WTC11 (cell line): ENCODE measurements around the gene CCDC80. TPM values are rescaled to one million over a fixed set of nuclear protein-coding genes. Genes with fewer than 3 reads are reported as not detected.

ENCODE experiments used
- ATAC-seq: fragments of 200-7000 bp; cut with Tn5 transposase; 2 replicates; pipeline ENCODE4 v1.10.0; 2021; ENCODE audit warnings: mild to moderate bottlenecking, moderate library complexity
- CTCF ChIA-PET: fragments of 300-600 bp; sonication (Branson Sonifier 250); formaldehyde crosslinking; loops from one replicate; lab custom pipeline; 2021; ENCODE audit warnings: antibody characterized with exemption; lab: Charles Lee
- POLR2A ChIA-PET: fragments of 350-600 bp; sonication (Branson Sonifier 250); formaldehyde crosslinking; loops from one replicate; lab custom pipeline; 2021; ENCODE audit warnings: antibody characterized with exemption; lab: Charles Lee
- DNase-seq: peaks from one replicate; pipeline ENCODE4 v3.0.0; 2021; ENCODE audit warnings: low spot score
- H3K27ac Mint-ChIP-seq: 2 replicates; pipeline ENCODE4 v1.8.0; 2021; ENCODE audit warnings: mixed read lengths
- H3K27me3 Mint-ChIP-seq: 2 replicates; pipeline ENCODE4 v1.8.0; 2021; ENCODE audit warnings: low read depth, mild to moderate bottlenecking, moderate library complexity, mixed read lengths
- H3K36me3 Mint-ChIP-seq: 2 replicates; pipeline ENCODE4 v1.8.0; 2021; ENCODE audit warnings: mixed read lengths
- H3K4me1 Mint-ChIP-seq: 2 replicates; pipeline ENCODE4 v1.8.0; 2022; ENCODE audit warnings: mixed read lengths
- H3K4me3 Mint-ChIP-seq: 2 replicates; pipeline ENCODE4 v1.8.0; 2021; ENCODE audit warnings: mild to moderate bottlenecking, moderate library complexity, mixed read lengths
- H3K9me3 Mint-ChIP-seq: 2 replicates; pipeline ENCODE4 v1.8.0; 2021; ENCODE audit warnings: mixed read lengths
- ATF3 ChIP-seq: sonication (generic); formaldehyde crosslinking; conservative IDR thresholded peaks from 2 replicates; pipeline ENCODE4 v1.8.1; 2022; ENCODE audit warnings: mild to moderate bottlenecking, missing genetic modification reagents
- ATF6 ChIP-seq: sonication (generic); formaldehyde crosslinking; IDR thresholded peaks from 2 replicates; pipeline ENCODE4 v1.8.1; 2023; ENCODE audit warnings: mild to moderate bottlenecking, missing genetic modification reagents
- CDX4 ChIP-seq: fragments of 250-450 bp; sonication (Bioruptor Pico); IDR thresholded peaks from 2 replicates; pipeline ENCODE4 v1.9.0; 2021; ENCODE audit warnings: moderate library complexity, mild to moderate bottlenecking, inconsistent platforms, borderline replicate concordance
- ERG ChIP-seq: fragments of 250-450 bp; sonication (Bioruptor Pico); IDR thresholded peaks from 2 replicates; pipeline ENCODE4 v1.8.0; 2021; ENCODE audit warnings: mild to moderate bottlenecking
- FOXP1 ChIP-seq: sonication (generic); formaldehyde crosslinking; IDR thresholded peaks from 2 replicates; pipeline ENCODE4 v1.8.0; 2022; ENCODE audit warnings: missing genetic modification reagents, mild to moderate bottlenecking, moderate library complexity, borderline replicate concordance
- HMGXB4 ChIP-seq: sonication (generic); formaldehyde crosslinking; IDR thresholded peaks from 2 replicates; pipeline ENCODE4 v1.8.1; 2023; ENCODE audit warnings: mild to moderate bottlenecking, moderate library complexity, missing genetic modification reagents
- IRF1 ChIP-seq: sonication (generic); formaldehyde crosslinking; IDR thresholded peaks from 2 replicates; pipeline ENCODE4 v1.8.0; 2023; ENCODE audit warnings: missing genetic modification reagents
- IRF2 ChIP-seq: sonication (generic); formaldehyde crosslinking; IDR thresholded peaks from 2 replicates; pipeline ENCODE4 v1.8.0; 2022; ENCODE audit warnings: low read depth, missing genetic modification reagents, borderline replicate concordance
- MYBL2 ChIP-seq: sonication (generic); formaldehyde crosslinking; IDR thresholded peaks from 2 replicates; pipeline ENCODE4 v1.8.1; 2023; ENCODE audit warnings: mild to moderate bottlenecking, moderate library complexity, missing genetic modification reagents
- NFE2L1 ChIP-seq: sonication (generic); formaldehyde crosslinking; IDR thresholded peaks from 2 replicates; pipeline ENCODE4 v1.8.1; 2023; ENCODE audit warnings: missing genetic modification reagents
- OVOL2 ChIP-seq: fragments of 250-450 bp; sonication (Bioruptor Pico); IDR thresholded peaks from 2 replicates; pipeline ENCODE4 v1.9.0; 2021; ENCODE audit warnings: mild to moderate bottlenecking, borderline replicate concordance
- TCF7 ChIP-seq: sonication (generic); formaldehyde crosslinking; IDR thresholded peaks from 2 replicates; pipeline ENCODE4 v1.8.0; 2022; ENCODE audit warnings: mild to moderate bottlenecking, low read depth, missing genetic modification reagents, moderate library complexity
- TEAD1 ChIP-seq: sonication (generic); formaldehyde crosslinking; IDR thresholded peaks from 2 replicates; pipeline ENCODE4 v1.8.0; 2022; ENCODE audit warnings: mild to moderate bottlenecking, missing genetic modification reagents
- TP53 ChIP-seq: sonication (generic); formaldehyde crosslinking; IDR thresholded peaks from 2 replicates; pipeline ENCODE4 v1.8.1; 2023; ENCODE audit warnings: mild to moderate bottlenecking, missing genetic modification reagents
- ZBTB43 ChIP-seq: sonication (generic); formaldehyde crosslinking; IDR thresholded peaks from 2 replicates; pipeline ENCODE4 v1.8.1; 2023; ENCODE audit warnings: mild to moderate bottlenecking, missing genetic modification reagents
- ZNF219 ChIP-seq: sonication (generic); formaldehyde crosslinking; IDR thresholded peaks from 2 replicates; pipeline ENCODE4 v1.8.0; 2023; ENCODE audit warnings: missing genetic modification reagents, mild to moderate bottlenecking, borderline replicate concordance
- ZNF416 ChIP-seq: fragments of 250-450 bp; sonication (Bioruptor Pico); IDR thresholded peaks from 2 replicates; pipeline ENCODE4 v1.9.0; 2021; ENCODE audit warnings: mild to moderate bottlenecking, inconsistent platforms
- total RNA-seq: library from RNA; stranded (reverse); gene quantifications from 3 replicates; pipeline ENCODE4 v1.2.3, GENCODE V29; 2021

Gene CCDC80
- total RNA-seq, 1 experiment from 2014 or later: 10.9 TPM

- POLR2A ChIA-PET: no interaction called here
- DNase-seq: no peak
- TF ChIP-seq MYBL2 (CRISPR knock-in tag) (no peak), ATF3 (CRISPR knock-in tag) (no peak), TP53 (no peak), TCF7 (CRISPR knock-in tag) (no peak), TEAD1 (no peak), IRF1 (CRISPR knock-in tag) (no peak), OVOL2 (CRISPR knock-in tag) (no peak), ZNF416 (CRISPR knock-in tag) (no peak), HMGXB4 (CRISPR knock-in tag) (no peak), ZBTB43 (CRISPR knock-in tag) (no peak), IRF2 (CRISPR knock-in tag) (no peak), ERG (no peak), NFE2L1 (CRISPR knock-in tag) (no peak), ZNF219 (no peak)
- no peaks in the 10 kb centered on the region for H3K36me3 Mint-ChIP-seq
- H3K27me3 Mint-ChIP-seq: no peaks in the 10 kb centered on the region
- no peak overlapping the region for H3K27ac Mint-ChIP-seq
- ATAC-seq: no peak
- H3K4me3 Mint-ChIP-seq: no peak overlapping the region
- H3K9me3 Mint-ChIP-seq: no peaks in the 10 kb centered on the region
- 0 out of 2 replicates have a peak, but pooled peaks cover 3% of the 10 kb centered on the region for H3K4me1 Mint-ChIP-seq
- CTCF ChIA-PET: interaction anchor here (1.1 kb wide), 1 partner anchor 129 kb away, joined by 3 read pairs; no protein-coding TSS in a partner anchor
These were observed 34.8 kb downstream of the CCDC80 start for GRCh38 chr3:112606098-112606497.

GRCh38 chr3:112605285-112605684 is 35.7 kb downstream of the CCDC80 start:
- no peak overlapping the region for H3K27ac Mint-ChIP-seq
- H3K4me3 Mint-ChIP-seq: no peak overlapping the region
- H3K27me3 Mint-ChIP-seq: no peaks in the 10 kb centered on the region
- POLR2A ChIA-PET: no interaction called here
- DNase-seq (no peak), ATAC-seq (peak; percentile 36; the same call in 1 of the 2 replicates)
- CTCF ChIA-PET: interaction anchor here (1.1 kb wide), 1 partner anchor 130 kb away, joined by 3 read pairs; no protein-coding TSS in a partner anchor
- no peak for TF ChIP-seq NFE2L1 (CRISPR knock-in tag)
- TF ChIP-seq, all 79 proteins: peak for 0
- Mint-ChIP-seq H3K9me3 (no peaks in the 10 kb centered on the region), H3K36me3 (no peaks in the 10 kb centered on the region), H3K4me1 (0 out of 2 replicates have a peak, but pooled peaks cover 3% of the 10 kb centered on the region)

GRCh38 chr3:112604536-112604935 is 36.4 kb downstream of the CCDC80 start:
- H3K4me3 Mint-ChIP-seq: no peak overlapping the region
- no peak for TF ChIP-seq CDX4 (CRISPR knock-in tag)
- TF ChIP-seq ZNF416 (CRISPR knock-in tag): no peak
- TF ChIP-seq FOXP1 (CRISPR knock-in tag): no peak
- no peak for TF ChIP-seq ATF6 (CRISPR knock-in tag)
- CTCF ChIA-PET: no interaction called here
- no peak for DNase-seq
- H3K9me3 Mint-ChIP-seq: no peaks in the 10 kb centered on the region
- H3K4me1 Mint-ChIP-seq: 0 out of 2 replicates have a peak, but pooled peaks cover 3% of the 10 kb centered on the region
- no peaks in the 10 kb centered on the region for H3K36me3 Mint-ChIP-seq
- no peak for ATAC-seq
- no peaks in the 10 kb centered on the region for H3K27me3 Mint-ChIP-seq
- POLR2A ChIA-PET: no interaction called here
- no peak overlapping the region for H3K27ac Mint-ChIP-seq
